Activated CD4-positive, alpha-beta T cell treated with anti-CD3 and anti-CD28 coated beads for 4 hours (primary cell): ENCODE results near the gene CREB3L1.

Experiments
- DNase-seq, 2 donors: peaks; one replicate each; pipeline ENCODE4 v3.0.0-alpha.2; 2020

Gene CREB3L1

DNA sequence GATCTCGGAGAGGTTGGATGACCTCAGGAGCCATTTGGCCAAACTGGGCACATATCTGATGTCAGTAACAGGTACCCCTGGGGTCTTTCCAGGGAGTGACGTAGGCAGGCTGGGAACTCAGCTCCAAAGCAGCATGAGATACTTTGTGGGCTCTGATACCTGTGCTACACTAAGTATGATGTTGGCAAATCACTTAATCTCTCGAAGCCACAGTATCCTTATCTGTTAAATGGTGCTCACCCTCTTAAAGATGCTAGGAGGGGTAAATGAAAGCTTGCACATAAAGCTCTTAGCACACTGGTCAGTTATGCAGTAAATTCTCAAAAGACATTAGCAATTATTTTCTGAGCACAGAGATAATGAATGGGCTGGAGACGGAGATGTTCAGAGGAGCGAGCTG lies 52.7 kb downstream of the CREB3L1 start:
- DNase-seq, result no peak

DNA sequence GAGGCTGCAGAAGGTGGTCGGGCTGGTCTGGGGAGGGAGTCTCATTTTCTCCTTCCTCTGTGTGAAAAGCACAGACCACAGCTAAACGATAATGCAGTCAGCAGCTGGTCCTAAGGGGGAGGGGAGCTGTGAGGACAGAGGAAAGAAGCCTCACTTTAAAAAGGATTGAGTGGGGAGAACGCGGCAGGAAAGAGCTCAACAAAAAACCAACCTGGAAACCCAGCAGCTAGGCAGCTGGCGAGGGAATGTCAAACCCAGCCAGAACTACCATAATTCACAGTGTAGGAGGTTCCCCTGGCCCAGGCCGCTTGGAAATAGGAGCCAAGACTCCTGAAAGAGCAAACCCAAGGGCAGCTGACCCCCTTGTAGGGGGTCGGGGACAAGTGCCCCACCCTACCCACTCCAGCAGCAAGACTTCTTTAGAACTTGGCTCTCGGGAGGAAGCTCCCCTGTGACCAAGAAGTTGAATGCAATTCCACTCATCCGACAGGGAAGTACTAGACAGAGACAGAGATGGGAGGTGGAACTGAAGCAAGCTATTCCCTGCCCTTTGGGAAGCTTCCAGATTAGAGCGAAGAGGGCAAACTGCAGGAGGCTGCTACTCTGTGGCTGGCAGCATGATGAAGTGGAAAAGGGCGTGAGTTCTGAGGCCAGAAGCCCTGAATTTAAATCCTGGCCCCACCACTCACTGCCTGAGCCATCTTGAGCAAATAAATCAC lies 53.3 kb downstream of the CREB3L1 start:
- DNase-seq, result no peak

DNA sequence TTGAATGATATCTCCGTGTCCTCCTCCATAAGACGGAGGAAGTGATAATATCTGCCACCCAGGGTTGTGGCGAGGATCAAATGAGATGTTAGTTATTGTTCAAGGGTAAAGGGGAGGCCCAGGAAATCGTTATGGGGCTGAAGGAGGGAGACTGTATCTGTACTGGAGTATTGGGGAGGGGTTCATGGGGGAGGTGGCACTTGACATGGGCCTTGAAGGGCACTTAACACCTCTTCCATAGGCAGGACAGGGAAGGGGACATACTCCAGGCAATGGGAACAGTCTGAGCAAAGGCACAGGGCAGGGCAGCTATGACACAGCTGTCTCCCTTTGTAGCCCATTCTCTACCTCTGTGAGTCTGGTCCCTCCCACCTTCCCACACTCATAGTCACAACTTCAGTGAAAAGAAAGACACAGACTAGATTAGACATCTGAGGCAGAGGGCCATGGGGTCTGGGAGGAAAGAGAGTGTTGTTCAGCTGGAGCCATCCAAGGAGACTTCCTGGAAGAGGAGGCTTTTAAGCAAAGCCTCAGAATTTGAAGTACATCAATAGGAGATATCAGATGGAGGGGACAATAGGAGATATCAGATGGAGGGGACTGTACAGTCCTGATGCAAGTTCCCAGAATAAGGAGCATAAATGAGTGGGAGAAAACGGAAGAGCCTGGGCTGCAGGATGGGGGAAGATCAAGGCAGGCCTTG lies 54.0 kb downstream of the CREB3L1 start:
- DNase-seq, result peak; percentile 51 to 56

DNA sequence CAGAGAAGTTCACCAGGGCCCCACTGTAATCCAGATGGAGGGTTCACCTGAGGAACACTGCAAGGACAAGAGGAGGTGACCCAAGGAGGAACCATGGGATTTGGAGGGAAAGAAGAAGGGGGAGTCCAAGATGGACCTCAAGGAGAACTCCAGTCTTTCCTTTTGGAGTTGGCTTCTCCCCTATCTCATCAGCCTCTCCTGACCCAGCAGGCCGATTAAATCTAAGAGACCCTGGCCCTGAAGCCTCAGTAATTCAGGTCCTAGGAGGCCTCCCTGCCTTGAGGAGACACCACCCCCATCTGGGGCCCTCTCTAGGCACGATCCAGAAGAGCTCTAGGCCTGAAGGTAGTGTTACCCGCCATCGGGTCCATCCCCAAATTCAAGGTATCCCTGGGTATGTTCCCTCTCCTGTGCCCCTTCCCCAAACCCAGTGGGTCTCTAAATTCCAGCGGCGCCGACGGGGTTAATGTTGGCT lies 54.7 kb downstream of the CREB3L1 start:
- no peak for DNase-seq

DNA sequence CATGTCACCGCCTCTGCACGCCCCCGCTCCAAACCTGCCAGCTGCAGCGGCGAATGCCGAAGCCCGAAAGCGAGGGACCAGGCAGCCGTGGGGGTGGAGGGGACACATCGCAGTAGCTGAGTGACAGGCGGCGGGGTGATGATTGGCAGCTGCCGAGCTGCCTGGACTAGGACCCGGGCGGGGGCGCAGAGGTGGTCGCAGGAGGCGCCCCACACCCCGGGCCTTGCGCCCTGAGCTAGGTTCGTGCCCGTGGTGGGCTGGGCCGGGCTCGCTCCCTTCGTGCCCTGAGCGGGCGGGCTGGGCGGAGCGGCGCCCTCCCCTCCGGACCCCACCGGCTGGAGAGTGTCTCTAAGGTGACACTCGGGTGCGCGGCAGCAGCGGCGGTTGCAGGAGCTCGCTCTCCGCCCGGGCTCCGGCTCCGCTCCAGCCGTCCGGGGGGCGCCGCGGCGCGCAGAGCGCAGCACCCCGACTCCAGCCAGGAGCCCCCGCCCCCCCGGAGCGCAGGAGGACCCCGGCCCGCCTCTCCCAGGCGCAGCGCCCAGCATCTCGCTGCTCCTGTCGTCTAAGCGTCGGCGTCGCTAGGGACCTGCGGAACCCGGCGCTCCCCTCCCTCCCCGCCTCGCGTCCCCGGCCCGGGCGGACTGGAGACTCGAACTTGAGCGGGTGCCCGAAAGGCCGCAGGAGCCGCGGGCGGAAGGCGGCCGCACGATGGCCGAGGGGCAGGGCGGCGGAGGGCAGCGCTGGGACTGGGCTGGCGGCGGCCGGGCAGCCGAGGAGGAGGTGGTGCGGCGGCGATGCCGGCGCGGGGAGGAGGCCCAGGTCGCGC lies 55.3 kb downstream of the CREB3L1 start:
- DNase-seq, result peak; percentile 75 to 78

- no peak for DNase-seq
Observed at GRCh38 chr11:46333394-46333947, 56.0 kb downstream of the CREB3L1 start.

DNA sequence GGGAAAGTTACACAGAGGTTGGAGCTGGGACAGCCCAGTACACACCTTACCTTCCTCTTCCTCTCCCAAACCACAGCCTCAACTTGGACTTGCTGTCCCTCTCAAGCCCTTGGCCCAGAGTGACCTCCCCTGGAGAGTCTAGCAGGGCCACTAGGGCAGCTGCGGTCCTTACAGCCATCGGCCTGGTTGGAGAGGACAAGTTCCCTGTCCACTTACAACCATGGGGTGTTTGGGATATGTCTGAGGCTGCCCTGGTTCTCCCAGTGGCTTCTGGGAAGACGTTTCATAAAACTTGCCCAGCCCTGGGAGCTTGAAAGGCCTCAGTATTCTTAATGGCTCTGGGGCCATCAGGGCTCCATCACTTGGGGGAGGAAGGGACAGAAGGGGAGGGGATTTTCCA lies 56.7 kb downstream of the CREB3L1 start:
- DNase-seq, result no peak

GRCh38 chr11:46335271-46335670 lies 57.8 kb downstream of the CREB3L1 start:
- DNase-seq, result no peak

DNA sequence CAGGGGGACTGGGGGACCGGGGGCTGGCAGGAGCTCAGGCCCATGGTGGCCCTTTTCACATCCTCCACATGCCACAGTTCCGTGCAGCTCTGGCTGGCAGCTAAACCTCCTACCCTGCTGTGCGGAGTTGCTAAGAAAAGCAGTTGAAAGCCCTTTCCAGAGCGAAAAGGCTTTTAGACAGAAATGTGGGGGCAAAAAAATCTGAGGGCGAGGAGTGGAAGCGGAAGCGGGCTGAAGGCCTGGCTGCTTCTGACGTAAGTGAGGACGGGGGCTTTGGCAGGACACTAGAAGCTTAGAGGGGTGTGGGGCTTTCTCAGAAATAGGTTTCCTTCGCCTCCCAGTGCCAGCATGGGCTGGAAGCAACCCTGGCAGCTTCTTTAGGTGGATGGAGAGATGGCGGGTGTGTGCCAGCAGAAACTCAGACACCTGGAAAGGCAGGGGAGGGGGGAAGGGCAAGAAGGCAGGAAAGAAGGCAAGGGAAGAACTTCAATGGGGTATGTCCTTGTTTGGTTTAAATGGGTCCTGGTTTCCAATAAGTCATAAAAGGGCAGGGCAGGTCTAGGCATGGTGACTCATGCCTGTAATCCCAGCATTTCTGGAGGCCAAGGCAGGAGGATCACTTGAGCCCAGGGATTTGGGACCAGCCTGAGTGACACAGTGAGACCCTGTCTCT lies 58.6 kb downstream of the CREB3L1 start:
- no peak for DNase-seq

- DNase-seq, result no peak
Observed at GRCh38 chr11:46336563-46337180, 59.2 kb downstream of the CREB3L1 start.

DNA sequence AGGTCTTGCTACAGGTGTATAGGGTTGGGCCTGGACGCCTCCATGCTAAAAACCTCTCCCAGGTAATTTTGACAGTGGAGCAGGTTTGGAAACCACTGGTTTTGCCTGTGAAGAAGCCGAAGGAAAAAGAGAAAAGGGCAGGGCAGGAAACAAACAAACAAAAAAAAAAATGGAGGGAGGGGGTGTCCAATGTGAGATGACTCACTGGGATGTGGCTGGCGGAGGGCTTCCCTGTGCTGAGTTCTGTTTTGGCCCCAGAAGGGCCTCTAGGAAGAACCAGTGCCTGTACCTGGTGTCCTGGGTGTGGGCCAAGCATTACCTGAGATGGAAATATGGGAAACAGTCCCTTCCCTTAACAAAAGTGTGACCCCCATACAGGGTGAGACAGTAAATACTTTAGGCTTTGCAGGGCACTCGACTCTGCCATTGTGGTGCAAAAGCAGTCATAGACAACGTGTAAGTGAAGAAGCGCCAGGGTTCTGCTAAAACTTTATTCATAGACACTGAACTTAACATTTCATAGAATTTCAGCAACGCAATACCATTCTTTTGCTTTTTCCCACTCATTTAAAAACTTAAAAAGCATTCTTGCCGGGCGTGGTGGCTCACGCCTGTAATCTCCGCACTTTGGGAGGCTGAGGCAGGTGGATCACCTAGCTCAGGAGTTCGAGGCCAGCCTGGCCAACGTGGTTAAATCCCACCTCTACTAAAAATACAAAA lies 60.3 kb downstream of the CREB3L1 start:
- DNase-seq, result no peak

- no peak for DNase-seq
Observed at GRCh38 chr11:46338636-46338987, 61.1 kb downstream of the CREB3L1 start.

DNA sequence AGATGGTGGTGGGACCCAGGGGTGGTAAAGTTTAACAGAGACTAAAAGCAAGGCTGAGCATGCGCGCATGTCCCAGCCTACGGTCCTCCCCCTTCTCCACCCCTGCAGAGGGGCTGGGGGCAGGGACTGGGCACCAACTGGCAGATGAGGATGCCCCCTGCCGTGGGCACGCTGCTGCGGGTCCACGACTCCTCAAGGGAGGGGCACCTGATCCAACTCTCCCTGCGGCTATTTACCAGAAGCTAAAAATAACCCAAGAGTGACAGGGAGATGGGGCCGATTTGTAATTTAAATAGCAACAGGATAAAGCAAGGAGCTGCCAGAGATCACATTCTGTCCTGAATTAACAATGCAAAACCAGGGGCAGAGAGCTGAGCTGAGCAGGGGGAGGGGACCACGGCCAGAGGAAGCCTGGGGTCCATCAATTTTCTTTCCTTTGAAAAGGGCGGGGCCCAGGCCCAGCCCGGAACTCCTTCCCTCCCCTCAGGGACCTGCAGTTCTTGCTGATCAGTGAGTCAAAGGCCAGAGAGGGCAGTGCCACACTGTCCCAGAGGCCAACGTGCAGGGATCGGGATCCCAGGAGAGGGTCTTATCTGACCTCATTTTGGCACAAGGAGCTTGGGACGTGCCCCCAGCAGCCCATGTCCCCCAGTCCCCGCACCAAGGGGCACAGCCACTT lies 61.7 kb downstream of the CREB3L1 start:
- DNase-seq, result no peak

DNA sequence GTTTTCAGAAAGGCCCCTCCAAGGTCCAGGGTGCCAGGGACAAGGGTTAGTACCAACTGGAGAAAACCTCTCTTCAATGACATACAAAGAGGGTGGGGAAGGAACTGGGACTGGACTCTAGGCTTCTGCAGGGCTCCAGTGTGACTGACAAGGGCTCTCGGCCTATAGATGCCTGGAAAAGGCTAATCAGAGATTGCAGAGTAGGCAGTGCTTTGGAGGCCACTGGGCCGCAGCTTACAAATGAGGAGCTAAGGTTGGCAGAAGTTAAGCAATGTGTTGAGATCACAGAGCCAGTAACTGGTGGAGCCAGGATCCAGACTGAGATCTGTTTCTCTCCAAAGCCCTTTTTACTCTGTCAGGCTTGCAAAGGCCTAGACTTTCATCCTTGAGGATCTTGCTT lies 62.4 kb downstream of the CREB3L1 start:
- DNase-seq, result no peak

DNA sequence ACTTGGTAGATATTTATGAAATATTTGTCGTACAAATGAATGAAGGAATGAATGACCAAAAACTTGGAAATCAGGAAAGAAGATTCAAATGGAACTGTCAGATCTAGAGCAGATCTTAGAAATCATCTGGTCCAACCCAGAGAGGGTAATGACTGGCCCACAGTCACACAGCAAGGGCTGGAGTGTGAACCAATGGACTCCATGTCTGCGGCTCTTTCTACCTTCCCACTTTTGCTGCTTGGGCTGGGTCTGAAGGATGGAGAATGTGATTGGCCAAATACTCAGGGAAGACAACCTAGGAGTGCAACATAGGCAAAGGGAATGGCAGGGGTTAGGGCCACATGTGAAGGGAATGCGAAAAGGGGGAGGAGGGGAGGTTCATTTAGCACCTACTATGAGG lies 64.0 kb downstream of the CREB3L1 start:
- no peak for DNase-seq

DNA sequence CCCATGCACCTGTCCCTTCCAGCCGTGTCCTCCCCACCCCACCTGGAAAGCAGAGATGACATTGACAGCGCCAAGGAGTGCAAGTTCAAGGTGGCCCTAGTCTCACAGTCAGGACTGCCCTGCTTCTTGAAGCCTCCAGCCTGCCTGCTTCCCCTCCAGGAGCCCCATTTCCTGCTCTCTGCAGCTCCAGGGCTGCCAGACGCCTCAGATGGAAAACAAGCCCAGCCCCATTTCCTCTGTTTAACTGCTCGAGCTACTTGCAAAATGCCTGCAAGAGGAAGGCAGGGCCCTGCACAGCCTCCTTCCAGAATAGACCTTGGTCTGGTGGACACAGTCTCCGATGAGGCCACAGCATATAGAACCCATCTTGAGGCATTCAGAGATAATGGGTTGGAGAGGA lies 64.8 kb downstream of the CREB3L1 start:
- no peak for DNase-seq

DNA sequence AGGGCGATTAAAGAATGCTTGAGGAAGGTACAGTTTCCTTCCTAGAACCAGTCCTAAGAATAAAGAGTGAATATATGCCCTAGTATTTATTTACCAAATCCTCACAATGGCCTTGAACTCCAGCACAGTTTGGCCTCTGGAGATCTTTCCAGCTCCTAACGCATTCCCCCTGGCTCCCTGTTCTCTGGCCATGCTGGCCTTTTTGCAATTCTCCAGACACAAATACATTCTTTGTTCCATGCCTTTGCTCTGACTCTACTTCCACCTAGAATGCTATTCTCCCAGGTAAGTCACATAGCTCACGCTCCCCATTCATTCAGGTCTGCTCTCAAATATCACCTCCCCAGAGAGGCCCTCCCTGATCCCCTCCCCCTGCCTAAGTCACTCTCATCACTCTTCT lies 66.1 kb downstream of the CREB3L1 start:
- DNase-seq, result no peak

- DNase-seq, result no peak
Observed at GRCh38 chr11:46345131-46345597, 67.7 kb downstream of the CREB3L1 start.

GRCh38 chr11:46345881-46346484 lies 68.5 kb downstream of the CREB3L1 start:
- DNase-seq, result no peak

DNA sequence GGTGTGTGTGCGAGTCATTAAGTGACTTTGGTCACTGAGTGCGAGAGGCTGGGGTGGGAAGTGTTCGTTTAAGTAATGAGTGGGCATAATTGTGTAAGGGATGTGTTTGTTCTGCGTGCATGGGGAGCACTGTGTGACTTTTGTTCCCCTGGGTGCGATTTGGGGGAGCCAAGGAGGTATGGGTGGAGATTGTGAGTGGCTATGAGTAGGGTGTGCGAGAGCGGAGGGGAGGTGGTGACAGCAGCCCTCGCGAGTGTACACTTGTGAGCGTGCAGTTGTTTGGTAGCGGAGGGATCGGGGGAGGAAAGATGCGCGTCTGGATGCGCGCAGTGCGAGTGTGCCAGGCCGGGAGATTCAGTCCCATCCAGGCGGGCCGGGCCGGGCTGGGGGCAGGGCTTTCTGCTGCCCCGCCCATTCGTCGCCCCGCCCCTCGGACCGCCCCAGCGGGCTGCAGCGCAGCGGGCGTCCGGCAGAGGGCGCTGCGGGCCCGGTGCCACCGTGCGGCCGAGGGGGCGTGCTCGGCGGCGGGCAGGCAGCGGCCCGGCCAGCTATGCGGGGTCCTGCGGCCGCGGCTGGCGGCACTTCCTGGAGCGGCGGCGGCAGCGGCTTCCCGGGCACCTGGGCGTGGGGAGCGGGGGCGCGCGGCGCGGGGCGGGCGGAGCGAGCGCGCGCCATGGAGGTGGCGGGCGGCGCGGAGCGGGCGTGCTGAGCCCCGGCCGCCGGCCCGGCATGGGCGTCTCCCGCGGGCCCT lies 69.6 kb downstream of the CREB3L1 start, which contains the start of gene DGKZ:
Gene DGKZ, plus strand, starts transcription at position 578 of the 751 bp plus-strand sequence. CDS start 197 bp downstream, outside the sequence.
- DNase-seq, result peak; percentile 79 to 87
